ENCODE measurements around the gene ALOX15B. TPM values are rescaled to one million over a fixed set of nuclear protein-coding genes. Genes with fewer than 3 reads are reported as not detected.

Gene ALOX15B
- total RNA-seq, 1 donor from 2014 or later = not detected

- intact Hi-C loops (cut with micrococcal nuclease) = loop anchor here (1.0 to 5.0 kb wide), 6 partner anchors 13 to 687 kb away; no protein-coding TSS in a partner anchor
Measured at GRCh38 chr17:8060274-8060673, 21.4 kb downstream of the ALOX15B start.

- intact Hi-C loops (cut with micrococcal nuclease) = loop anchor here (5.0 kb wide), 1 partner anchor 685 kb away; no protein-coding TSS in a partner anchor
Measured at GRCh38 chr17:8061851-8062250, 23.0 kb downstream of the ALOX15B start.

GRCh38 chr17:8062435-8062806 is 23.6 kb downstream of the ALOX15B start:
- intact Hi-C loops (cut with micrococcal nuclease) = loop anchor here (5.0 kb wide), 1 partner anchor 685 kb away; no protein-coding TSS in a partner anchor

GRCh38 chr17:8062807-8063483 is 24.1 kb downstream of the ALOX15B start:
- intact Hi-C loops (cut with micrococcal nuclease) = loop anchor here (5.0 kb wide), 1 partner anchor 684 kb away; no protein-coding TSS in a partner anchor

- intact Hi-C loops (cut with micrococcal nuclease) = loop anchor here (5.0 kb wide), 1 partner anchor 683 kb away; no protein-coding TSS in a partner anchor
Measured at GRCh38 chr17:8063761-8064534, 25.1 kb downstream of the ALOX15B start.

- intact Hi-C loops (cut with micrococcal nuclease) = loop anchor here (5.0 kb wide), 1 partner anchor 683 kb away; no protein-coding TSS in a partner anchor
Measured at GRCh38 chr17:8064561-8065019, 25.7 kb downstream of the ALOX15B start.

- intact Hi-C loops (cut with micrococcal nuclease) = no loop called here
Measured at GRCh38 chr17:8066841-8067775, 28.2 kb downstream of the ALOX15B start.

GRCh38 chr17:8067806-8068205 is 28.9 kb downstream of the ALOX15B start:
- intact Hi-C loops (cut with micrococcal nuclease) = no loop called here

GRCh38 chr17:8068736-8069586 is 30.1 kb downstream of the ALOX15B start:
- intact Hi-C loops (cut with micrococcal nuclease) = no loop called here

- intact Hi-C loops (cut with micrococcal nuclease) = no loop called here
Measured at GRCh38 chr17:8069587-8069860, 30.7 kb downstream of the ALOX15B start.

- intact Hi-C loops (cut with micrococcal nuclease) = no loop called here
Measured at GRCh38 chr17:8071496-8071895, 32.6 kb downstream of the ALOX15B start.

- intact Hi-C loops (cut with micrococcal nuclease) = loop anchor here (1.0 to 2.0 kb wide), 3 partner anchors 8 to 46 kb away; partner anchors contain the start of gene ALOXE3
Measured at GRCh38 chr17:8072341-8072728, 33.5 kb downstream of the ALOX15B start.

GRCh38 chr17:8072729-8073461 is 34.0 kb downstream of the ALOX15B start:
- intact Hi-C loops (cut with micrococcal nuclease) = loop anchor here (1.0 to 2.0 kb wide), 4 partner anchors 7 to 46 kb away; partner anchors contain the start of gene ALOXE3

GRCh38 chr17:8073627-8074484 is 35.0 kb downstream of the ALOX15B start:
- intact Hi-C loops (cut with micrococcal nuclease) = loop anchor here (1.0 to 2.0 kb wide), 3 partner anchors 14 to 45 kb away; partner anchors contain the start of gene ALOXE3

- intact Hi-C loops (cut with micrococcal nuclease) = no loop called here
Measured at GRCh38 chr17:8074554-8074953, 35.7 kb downstream of the ALOX15B start.

- intact Hi-C loops (cut with micrococcal nuclease) = no loop called here
Measured at GRCh38 chr17:8075081-8075480, 36.2 kb downstream of the ALOX15B start.

- intact Hi-C loops (cut with micrococcal nuclease) = no loop called here
Measured at GRCh38 chr17:8075574-8076342, 36.9 kb downstream of the ALOX15B start.

Measured in T-helper 1 cell treated with Interleukin-12 subunit alpha and Interleukin-12 subunit beta and Interleukin-4 antibody, amounts not matched to agents 30 ng/mL and 1 ng/mL, for 36 hours (primary cell).